Calu3 (cell line): Measurements from ENCODE around the gene NBDY. TPM values are rescaled to one million over a fixed set of nuclear protein-coding genes. Genes with fewer than 3 reads are reported as not detected.

Experiments used
- BruUV-seq: library from RNA; stranded (reverse); fragments of 400-500 nt; replicated peaks from 2 replicates; lab custom pipeline; 2021; lab: Mats Ljungman, UMichigan
- CTCF ChIA-PET: fragments of 300-600 bp; sonication (Branson Sonifier 250); formaldehyde crosslinking; loops from one replicate; lab custom pipeline; 2022; ENCODE audit warnings: antibody characterized with exemption; lab: Charles Lee
- DNase-seq: peaks from one replicate; pipeline ENCODE4 v3.0.0; 2022
- H3K27ac Mint-ChIP-seq: one replicate; pipeline ENCODE4 v1.8.0; 2022; ENCODE audit warnings: mixed read lengths; ENCODE audit not compliant: unreplicated experiment
- H3K27me3 Mint-ChIP-seq: one replicate; pipeline ENCODE4 v1.8.0; 2022; ENCODE audit warnings: mixed read lengths; ENCODE audit not compliant: unreplicated experiment
- H3K36me3 Mint-ChIP-seq: one replicate; pipeline ENCODE4 v1.8.0; 2022; ENCODE audit warnings: mild to moderate bottlenecking, moderate library complexity, mixed read lengths; ENCODE audit not compliant: insufficient read depth, unreplicated experiment
- H3K4me1 Mint-ChIP-seq: one replicate; pipeline ENCODE4 v1.8.0; 2022; ENCODE audit warnings: mild to moderate bottlenecking, low read depth, mixed read lengths; ENCODE audit not compliant: unreplicated experiment
- H3K4me3 Mint-ChIP-seq: one replicate; pipeline ENCODE4 v1.8.0; 2022; ENCODE audit warnings: mild to moderate bottlenecking, low read depth, moderate library complexity, mixed read lengths; ENCODE audit not compliant: unreplicated experiment
- H3K9me3 Mint-ChIP-seq: one replicate; pipeline ENCODE4 v1.8.0; 2022; ENCODE audit warnings: low read depth, mixed read lengths; ENCODE audit not compliant: unreplicated experiment
- CTCF ChIP-seq: fragments of 200-600 bp; IDR thresholded peaks from one replicate; pipeline ENCODE4 v1.8.0; 2022; ENCODE audit warnings: antibody characterized with exemption; ENCODE audit not compliant: unreplicated experiment
- intact Hi-C: fragments of 100-400 bp; cut with micrococcal nuclease; formaldehyde crosslinking; loops from one replicate; pipeline ENCODE4 v1.10.0; 2022; ENCODE audit not compliant: unreplicated experiment
- total RNA-seq: library from RNA; stranded (reverse); gene quantifications from 2 replicates; pipeline ENCODE4 v1.2.3, GENCODE V29; 2022

The NBDY gene
- total RNA-seq, 1 experiment from 2014 or later: 57.1 TPM

DNA sequence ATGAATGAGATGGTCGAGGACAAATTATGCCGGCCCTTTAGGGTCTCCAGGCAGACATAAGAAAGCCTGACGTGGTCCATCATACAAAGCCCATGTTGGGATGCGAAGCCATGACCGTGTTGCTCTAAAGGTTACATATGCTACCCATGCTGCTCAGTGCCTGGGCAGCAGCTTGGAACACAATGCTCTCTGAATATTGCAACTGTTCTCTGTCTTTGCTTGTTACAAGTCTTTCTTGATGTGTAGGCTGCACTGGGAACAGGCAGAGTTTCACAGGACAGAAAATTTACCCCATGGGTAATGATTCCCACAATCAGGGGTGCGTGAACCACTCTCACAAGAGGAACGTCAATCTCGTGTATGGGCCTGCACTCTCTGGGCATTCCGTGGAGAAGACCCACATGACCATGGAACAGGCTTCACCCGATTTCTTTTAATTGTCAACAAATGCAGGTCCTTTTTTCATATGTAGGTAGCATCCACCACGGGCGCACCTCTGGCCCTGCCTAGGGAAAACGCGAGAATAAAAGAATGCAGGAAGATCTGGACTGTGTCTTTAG is 66.3 kb downstream of the NBDY start:
- Mint-ChIP-seq H3K27me3 (no peaks in the 10 kb centered on the region), H3K36me3 (peaks cover 4% of the 10 kb centered on the region), H3K9me3 (no peaks in the 10 kb centered on the region), H3K27ac (no peak overlapping the region), H3K4me1 (no peaks in the 10 kb centered on the region), H3K4me3 (no peak overlapping the region)
- no TSS peak for BruUV-seq
- CTCF ChIA-PET: no interaction called here
- intact Hi-C loops: no loop called here
- TF ChIP-seq CTCF: no peak
- DNase-seq: no peak

DNA sequence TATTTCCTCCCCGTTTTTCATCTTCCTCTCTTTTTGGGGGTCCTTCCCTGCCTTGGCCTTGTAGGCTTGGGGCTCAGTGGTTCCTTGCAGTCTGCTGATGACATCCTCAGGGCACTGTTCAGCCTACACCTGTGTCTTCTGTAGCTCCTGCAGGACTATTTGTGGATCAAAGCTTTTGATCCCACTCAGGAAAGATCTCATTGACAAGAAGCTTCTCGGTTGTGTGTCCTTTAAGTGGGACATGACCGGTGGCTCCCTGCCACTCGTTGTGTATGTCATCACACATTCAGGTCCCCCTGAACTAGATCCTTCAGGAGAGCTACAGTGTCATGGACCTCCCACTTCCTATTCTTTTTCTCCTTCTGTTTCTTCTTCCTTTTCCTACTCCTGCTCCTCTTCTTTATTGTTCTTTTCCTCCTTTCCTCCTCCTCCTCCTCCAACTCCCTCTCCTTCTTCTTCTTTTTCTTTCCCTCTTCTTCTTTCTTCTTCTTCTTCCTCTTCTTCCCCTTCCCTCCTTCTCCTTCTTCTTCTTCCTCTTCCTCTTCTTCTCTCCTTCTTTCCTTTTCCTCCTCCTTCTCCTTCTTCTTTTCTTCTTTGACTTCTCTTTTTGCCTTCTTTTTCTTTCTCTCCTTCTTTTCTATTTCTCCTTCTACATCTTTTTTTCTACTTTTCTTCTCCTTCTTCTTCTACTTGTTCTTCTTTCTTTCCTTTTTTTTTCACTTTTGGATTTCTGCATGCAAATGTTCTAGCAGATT is 67.8 kb downstream of the NBDY start:
- Mint-ChIP-seq H3K4me1 (no peaks in the 10 kb centered on the region), H3K27ac (no peak overlapping the region), H3K36me3 (peaks cover 4% of the 10 kb centered on the region), H3K4me3 (no peak overlapping the region), H3K27me3 (no peaks in the 10 kb centered on the region), H3K9me3 (no peaks in the 10 kb centered on the region)
- intact Hi-C loops: no loop called here
- CTCF ChIA-PET: no interaction called here
- no TSS peak for BruUV-seq
- no peak for DNase-seq
- TF ChIP-seq CTCF: no peak

- H3K36me3 Mint-ChIP-seq: no peaks in the 10 kb centered on the region
- H3K27ac Mint-ChIP-seq: no peak overlapping the region
- H3K9me3 Mint-ChIP-seq: no peaks in the 10 kb centered on the region
- H3K27me3 Mint-ChIP-seq: no peaks in the 10 kb centered on the region
- TF ChIP-seq CTCF: no peak
- H3K4me3 Mint-ChIP-seq: no peak overlapping the region
- peak; percentile 6 for DNase-seq
- H3K4me1 Mint-ChIP-seq: no peaks in the 10 kb centered on the region
- intact Hi-C loops: no loop called here
- CTCF ChIA-PET: no interaction called here
- no TSS peak for BruUV-seq
Measured at GRCh38 chrX:56797574-56798338, 68.7 kb downstream of the NBDY start.

GRCh38 chrX:56798339-56798711 is 69.3 kb downstream of the NBDY start:
- H3K27ac Mint-ChIP-seq: no peak overlapping the region
- H3K4me3 Mint-ChIP-seq: no peak overlapping the region
- DNase-seq: no peak
- H3K4me1 Mint-ChIP-seq: no peaks in the 10 kb centered on the region
- BruUV-seq: no TSS peak
- CTCF ChIA-PET: no interaction called here
- H3K36me3 Mint-ChIP-seq: no peaks in the 10 kb centered on the region
- no peaks in the 10 kb centered on the region for H3K27me3 Mint-ChIP-seq
- intact Hi-C loops: no loop called here
- no peak for TF ChIP-seq CTCF
- no peaks in the 10 kb centered on the region for H3K9me3 Mint-ChIP-seq
